Measurements from ENCODE around the gene ARHGAP26. TPM values are rescaled to one million over a fixed set of nuclear protein-coding genes. Genes with fewer than 3 reads are reported as not detected.

ARHGAP26 gene, protein sequence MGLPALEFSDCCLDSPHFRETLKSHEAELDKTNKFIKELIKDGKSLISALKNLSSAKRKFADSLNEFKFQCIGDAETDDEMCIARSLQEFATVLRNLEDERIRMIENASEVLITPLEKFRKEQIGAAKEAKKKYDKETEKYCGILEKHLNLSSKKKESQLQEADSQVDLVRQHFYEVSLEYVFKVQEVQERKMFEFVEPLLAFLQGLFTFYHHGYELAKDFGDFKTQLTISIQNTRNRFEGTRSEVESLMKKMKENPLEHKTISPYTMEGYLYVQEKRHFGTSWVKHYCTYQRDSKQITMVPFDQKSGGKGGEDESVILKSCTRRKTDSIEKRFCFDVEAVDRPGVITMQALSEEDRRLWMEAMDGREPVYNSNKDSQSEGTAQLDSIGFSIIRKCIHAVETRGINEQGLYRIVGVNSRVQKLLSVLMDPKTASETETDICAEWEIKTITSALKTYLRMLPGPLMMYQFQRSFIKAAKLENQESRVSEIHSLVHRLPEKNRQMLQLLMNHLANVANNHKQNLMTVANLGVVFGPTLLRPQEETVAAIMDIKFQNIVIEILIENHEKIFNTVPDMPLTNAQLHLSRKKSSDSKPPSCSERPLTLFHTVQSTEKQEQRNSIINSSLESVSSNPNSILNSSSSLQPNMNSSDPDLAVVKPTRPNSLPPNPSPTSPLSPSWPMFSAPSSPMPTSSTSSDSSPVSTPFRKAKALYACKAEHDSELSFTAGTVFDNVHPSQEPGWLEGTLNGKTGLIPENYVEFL
- 1.6 TPM for polyA plus RNA-seq

DNA sequence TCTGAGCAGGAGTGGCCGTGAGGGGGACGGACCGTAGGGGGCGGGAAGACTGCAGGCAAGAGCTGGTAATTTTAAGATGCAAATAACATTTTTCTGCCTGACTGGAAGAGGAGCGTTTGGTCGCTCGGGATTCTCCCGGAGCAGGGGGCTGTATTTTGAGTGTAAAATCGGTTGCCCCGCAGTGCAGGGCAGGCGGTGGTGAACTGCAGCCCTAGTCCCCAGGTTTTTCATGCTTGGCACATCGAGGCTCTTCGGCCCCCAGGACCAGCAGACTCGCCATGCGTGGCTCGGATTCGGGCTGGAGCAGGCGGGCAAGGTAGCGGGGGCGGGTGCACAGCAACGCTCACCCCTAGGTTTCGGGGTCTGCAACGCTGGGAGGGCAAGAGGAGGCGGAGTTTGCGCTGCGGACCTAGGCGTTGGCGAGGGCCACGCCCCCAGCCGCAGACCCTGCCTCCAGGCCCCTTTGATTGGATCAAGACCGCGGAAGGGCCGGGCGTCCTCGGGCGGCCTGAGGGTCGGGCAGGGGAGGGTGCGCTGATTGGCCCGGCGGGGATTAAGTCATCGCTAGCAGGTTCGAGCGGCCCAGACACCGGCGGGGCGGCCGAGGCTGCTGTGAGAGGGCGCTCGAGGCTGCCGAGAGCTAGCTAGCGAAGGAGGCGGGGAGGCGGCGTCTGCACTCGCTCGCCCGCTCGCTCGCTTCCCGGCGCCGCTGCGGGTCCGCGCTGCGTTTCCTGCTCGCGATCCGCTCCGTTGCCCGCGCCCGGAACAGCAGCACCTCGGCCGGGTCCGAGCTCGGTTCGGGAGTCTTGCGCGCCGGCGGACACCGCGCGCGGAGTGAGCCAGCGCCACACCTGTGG, at the start of gene ARHGAP26:
Gene ARHGAP26 (plus strand): TSS at position 585 of the 857 bp plus-strand sequence. CDS start 385 bp downstream, outside the sequence.
- no peaks in the 10 kb centered on the region for H3K27me3 Mint-ChIP-seq
- H3K36me3 Mint-ChIP-seq, result peaks cover 1% of the 10 kb centered on the region
- peak within 1 kb of the TSS; percentile 98 to 100 (median 100) for H3K4me3 Mint-ChIP-seq
- H3K27ac Mint-ChIP-seq, result peak within 1 kb of the TSS; percentile 90 to 96 (median 93)
- H3K4me1 Mint-ChIP-seq, result peaks cover 0 to 15% (median 10%) of the 10 kb centered on the region in 3 donors
- H3K9me3 Mint-ChIP-seq, result no peaks in the 10 kb centered on the region

DNA sequence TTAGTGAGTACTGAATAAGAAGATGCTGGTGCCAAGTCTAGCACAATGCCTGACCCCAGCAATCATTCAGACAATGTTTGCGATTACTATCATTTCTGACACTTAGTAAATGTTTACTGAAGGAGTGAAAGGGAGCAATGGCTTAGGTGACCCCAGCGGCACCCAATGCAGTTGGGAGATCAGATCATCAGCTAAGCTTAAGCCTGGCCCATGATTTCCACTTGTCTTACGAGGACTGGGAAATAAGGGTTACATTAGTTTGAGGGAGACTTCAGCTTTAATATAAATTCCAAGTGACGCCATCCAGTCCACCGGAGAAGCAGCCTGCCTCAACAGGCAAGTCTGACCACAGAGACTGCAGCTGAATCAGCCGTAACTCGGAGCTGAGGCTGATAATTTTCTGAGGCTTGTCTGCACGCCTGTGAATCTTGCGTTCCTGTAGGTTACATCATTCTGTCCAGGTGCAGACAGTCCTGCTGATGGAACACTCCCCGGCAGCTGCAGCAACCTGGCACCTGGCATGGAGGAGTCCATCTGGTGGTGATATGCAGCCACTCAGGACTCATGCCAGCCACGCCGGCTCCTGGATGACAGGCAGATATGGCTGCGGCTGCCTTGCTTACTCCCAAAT, 49.4 kb upstream of the ARHGAP26 start:
- no peaks in the 10 kb centered on the region for H3K9me3 Mint-ChIP-seq
- H3K4me3 Mint-ChIP-seq, result no peak overlapping the region
- H3K27ac Mint-ChIP-seq, result no peak overlapping the region
- H3K36me3 Mint-ChIP-seq, result peaks cover 4% of the 10 kb centered on the region
- no peaks in the 10 kb centered on the region for H3K4me1 Mint-ChIP-seq
- peaks cover 18% of the 10 kb centered on the region for H3K27me3 Mint-ChIP-seq

DNA sequence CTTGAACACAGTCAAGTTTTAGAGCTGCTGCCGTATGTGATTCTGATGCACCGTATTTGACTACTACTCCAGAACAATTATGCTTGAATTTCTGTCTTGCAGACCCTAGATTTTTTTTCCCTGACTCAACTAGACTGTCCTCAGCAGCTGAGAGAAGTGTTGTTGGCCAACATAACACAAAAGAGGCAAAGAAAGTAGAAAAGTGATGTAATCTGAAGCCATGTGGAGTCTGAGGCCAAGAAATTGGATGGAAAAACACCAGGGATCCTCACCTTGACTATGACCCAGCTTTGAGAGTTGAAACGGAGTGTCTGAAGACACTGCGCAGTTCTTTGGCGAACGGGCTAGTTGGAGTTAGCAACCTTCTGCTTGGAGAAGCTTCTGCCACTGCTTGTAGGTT, 48.0 kb upstream of the ARHGAP26 start:
- peaks cover 0 to 3% (median 0%) of the 10 kb centered on the region in 3 donors for H3K4me1 Mint-ChIP-seq
- no peak overlapping the region for H3K4me3 Mint-ChIP-seq
- peaks cover 18% of the 10 kb centered on the region for H3K27me3 Mint-ChIP-seq
- peaks cover 4% of the 10 kb centered on the region for H3K36me3 Mint-ChIP-seq
- H3K27ac Mint-ChIP-seq, result no peak overlapping the region
- no peaks in the 10 kb centered on the region for H3K9me3 Mint-ChIP-seq

DNA sequence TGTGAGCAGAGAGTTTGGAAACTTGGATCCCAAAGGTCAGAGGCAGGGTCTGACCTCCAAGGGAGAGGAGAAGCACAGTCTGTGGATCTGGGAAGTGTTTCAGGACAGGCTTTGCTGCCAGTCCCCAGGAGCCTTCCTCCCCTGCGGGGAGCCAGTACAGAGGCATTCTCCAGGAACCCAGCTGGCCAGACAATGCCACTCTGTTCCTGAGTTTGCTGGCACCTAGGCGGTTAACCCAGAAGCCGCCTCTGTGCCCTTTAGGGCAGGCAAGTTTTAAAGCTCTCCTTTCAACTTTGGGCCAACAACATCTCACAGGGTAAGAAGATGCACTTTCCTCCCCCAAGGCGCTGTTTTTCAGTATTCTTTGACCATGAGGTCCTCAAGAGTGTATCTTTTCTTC, 47.3 kb upstream of the ARHGAP26 start:
- Mint-ChIP-seq H3K4me3 (no peak overlapping the region), H3K27ac (no peak overlapping the region), H3K36me3 (peaks cover 4% of the 10 kb centered on the region), H3K27me3 (peaks cover 12% of the 10 kb centered on the region), H3K9me3 (no peaks in the 10 kb centered on the region), H3K4me1 (peaks cover 0 to 3% (median 0%) of the 10 kb centered on the region in 3 donors)

DNA sequence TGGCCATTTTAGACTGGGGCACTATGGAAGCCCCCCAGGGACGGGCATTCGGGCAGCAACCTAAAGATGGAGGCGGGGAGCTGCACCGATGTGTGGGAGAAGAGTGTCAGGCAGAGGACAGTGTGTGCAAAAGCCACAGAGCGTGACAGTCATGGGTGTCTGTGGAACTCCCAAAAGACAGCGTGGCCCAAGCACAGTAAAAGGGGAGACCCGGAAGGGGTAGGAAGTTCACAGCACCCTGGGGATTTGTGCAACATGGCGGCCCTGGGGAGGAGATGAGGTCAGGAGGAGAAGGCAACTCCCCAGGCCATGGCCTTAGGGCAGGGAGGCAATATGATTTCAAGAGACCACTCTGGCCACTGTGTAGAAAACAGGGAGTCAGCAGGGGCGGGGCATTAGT, 45.4 kb upstream of the ARHGAP26 start:
- H3K4me1 Mint-ChIP-seq, result peaks cover 0 to 3% (median 0%) of the 10 kb centered on the region in 3 donors
- no peaks in the 10 kb centered on the region for H3K9me3 Mint-ChIP-seq
- no peak overlapping the region for H3K4me3 Mint-ChIP-seq
- peaks cover 3% of the 10 kb centered on the region for H3K27me3 Mint-ChIP-seq
- H3K27ac Mint-ChIP-seq, result no peak overlapping the region
- H3K36me3 Mint-ChIP-seq, result peaks cover 4% of the 10 kb centered on the region

DNA sequence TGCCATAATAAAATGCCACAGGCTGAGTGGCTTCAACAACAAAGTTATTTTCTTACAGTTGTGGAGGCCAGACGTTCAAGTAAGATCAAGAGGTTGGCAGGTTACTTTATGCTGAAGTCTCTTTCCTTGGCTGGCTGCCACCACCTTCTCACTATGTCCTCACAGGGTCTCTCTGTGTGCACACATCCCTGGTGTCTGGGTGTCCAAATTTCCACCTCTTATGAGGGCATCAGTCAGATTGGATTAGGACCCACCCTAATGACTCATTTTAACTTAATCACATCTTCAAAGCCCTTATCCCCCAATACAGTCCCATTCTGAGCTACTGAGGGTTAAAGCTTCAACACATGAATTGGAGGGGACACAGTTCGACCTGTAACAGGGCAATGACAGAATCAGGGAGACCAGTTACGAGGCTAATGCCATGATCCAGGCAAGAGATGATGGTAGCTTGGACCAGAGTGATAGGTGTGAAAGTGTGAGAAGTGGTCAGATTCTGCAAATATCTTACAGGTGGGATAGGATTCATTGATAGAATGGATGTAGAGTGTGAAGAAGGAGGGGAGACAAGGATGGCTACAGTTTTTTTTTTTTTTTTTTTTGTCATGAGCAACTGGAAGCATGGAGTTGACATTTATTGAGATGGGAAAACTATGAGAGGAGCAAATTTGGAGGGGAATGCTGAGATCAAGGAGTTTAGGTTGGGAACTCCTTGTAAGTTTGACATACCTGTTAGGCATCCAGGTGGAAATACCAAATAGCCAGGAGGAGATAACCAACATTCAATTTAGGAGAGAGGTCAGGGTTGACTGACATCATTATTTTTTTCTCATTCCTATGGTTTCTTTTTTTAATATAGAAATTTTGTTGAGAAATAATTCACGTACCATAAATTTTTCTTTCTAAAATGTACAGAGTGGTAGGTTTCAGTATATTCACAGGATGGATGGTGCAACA, 44.7 kb upstream of the ARHGAP26 start:
- Mint-ChIP-seq H3K27ac (no peak overlapping the region), H3K27me3 (peaks cover 3% of the 10 kb centered on the region), H3K4me3 (no peak overlapping the region), H3K36me3 (peaks cover 4% of the 10 kb centered on the region), H3K9me3 (no peaks in the 10 kb centered on the region), H3K4me1 (peaks cover 0 to 3% (median 0%) of the 10 kb centered on the region in 3 donors)

DNA sequence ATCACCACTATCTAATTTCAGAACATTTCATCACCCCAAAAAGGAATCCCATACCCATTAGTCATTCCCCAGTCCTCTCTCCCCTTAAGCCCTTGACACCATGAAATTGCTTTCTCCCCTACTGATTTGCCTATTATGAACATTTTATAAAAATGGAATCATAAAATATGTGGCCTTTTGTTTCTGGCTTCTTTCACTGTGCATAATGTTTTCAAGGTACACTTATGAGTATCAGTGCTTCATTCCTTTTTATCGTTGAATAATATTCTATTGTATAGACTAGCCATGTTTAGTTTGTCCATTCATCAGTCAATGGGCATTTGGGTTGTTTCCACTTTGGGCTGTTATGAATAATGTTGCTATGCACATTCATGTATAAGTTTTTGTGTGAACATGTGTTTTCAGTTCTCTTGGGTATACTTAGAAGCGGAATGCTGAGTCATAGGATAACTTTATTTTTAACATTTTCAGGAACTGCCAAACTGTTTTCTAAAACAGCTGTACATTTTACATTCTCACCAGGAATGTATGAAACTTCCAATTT, 43.9 kb upstream of the ARHGAP26 start:
- no peak overlapping the region for H3K27ac Mint-ChIP-seq
- H3K9me3 Mint-ChIP-seq, result no peaks in the 10 kb centered on the region
- H3K4me1 Mint-ChIP-seq, result peaks cover 0 to 3% (median 0%) of the 10 kb centered on the region in 3 donors
- H3K27me3 Mint-ChIP-seq, result peaks cover 3% of the 10 kb centered on the region
- no peak overlapping the region for H3K4me3 Mint-ChIP-seq
- H3K36me3 Mint-ChIP-seq, result peaks cover 4% of the 10 kb centered on the region

DNA sequence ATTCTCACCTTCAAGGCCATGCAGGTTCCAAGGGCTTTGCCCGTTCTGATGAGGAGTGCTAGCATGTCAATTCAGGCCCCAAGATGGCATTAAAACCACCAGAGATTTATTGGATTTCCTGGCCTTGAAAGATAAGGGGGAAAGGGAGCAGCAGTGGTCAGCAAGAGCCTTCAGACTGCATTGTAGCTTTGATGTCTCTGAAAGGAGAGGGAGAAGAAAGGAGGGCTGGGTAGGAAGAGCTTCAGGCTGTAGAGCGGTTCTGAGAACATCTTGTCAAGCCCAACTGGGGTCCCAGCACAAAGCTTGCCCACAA, 42.5 kb upstream of the ARHGAP26 start:
- Mint-ChIP-seq H3K4me1 (peaks cover 0 to 3% (median 0%) of the 10 kb centered on the region in 3 donors), H3K27me3 (peaks cover 5% of the 10 kb centered on the region)

DNA sequence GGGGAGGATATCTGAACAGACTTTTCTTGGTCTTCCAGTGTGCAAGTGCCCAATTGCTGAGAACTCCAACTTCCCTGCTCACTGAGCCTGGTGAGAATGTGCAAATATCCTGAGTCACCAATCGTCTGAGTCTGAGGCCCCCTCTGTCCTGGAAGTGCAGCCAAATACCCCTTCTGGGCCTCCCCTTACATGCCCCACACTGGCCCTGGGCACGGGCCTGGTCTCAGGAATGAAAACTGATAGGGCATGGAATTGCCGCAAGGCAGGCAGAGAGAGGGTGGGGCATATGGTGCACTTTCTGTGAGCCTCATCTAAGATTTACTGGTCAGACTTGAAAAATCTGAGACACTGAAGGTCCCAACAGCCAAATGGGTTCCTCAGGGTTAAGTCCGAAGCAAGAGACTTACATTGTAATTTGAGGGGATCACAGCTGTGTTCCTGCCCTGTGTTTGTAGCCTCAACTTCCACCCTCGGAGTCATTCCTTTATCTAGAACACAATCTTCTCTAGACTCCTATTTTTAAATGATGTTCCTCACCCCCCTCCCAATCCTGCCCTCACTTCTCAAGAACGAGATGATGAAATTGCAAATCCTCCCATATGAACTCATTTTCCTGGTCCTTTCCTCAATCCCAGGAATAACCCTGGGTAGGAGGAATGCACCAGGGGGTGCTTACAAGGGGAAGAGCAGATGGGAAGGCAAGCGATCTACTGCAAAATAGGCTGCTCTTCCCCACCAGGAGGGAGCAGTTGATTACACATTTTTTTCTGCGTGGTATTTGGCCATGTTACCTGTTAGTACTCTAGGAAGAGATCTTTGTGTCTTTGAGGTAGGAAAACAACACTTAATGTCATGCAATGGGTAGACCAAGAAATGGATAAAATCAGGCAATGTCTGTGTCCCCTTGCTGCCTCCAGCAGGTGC, 34.6 kb upstream of the ARHGAP26 start:
- Mint-ChIP-seq H3K4me3 (no peak overlapping the region), H3K36me3 (no peaks in the 10 kb centered on the region), H3K4me1 (peaks cover 1 to 8% (median 5%) of the 10 kb centered on the region in 3 donors), H3K27ac (no peak overlapping the region), H3K27me3 (peaks cover 7% of the 10 kb centered on the region), H3K9me3 (no peaks in the 10 kb centered on the region)

More for the DNA sequence above, 42.5 kb upstream of the ARHGAP26 start:
- H3K27ac Mint-ChIP-seq, result no peak overlapping the region
- H3K4me3 Mint-ChIP-seq, result no peak overlapping the region
- no peaks in the 10 kb centered on the region for H3K9me3 Mint-ChIP-seq
- peaks cover 4% of the 10 kb centered on the region for H3K36me3 Mint-ChIP-seq

DNA sequence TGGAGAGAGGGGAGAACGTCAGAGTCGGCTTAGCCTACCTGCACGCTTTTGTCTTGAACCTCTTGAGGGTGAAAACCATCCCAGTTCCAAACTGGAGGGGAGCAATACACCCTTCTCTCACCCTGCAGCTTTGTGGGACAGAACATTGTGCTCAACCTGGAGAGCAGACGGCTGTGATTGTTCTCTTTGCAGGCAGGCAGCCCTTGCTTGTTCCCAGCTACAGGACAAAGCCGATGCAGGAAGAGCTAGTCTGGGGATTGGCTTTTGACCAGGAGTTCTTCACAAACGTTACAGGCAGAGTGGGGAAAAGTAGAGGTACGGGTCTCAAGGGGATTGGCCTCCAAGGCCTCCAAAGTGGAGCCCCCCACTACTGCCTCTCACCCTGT, 33.9 kb upstream of the ARHGAP26 start:
- H3K4me1 Mint-ChIP-seq, result peaks cover 1 to 8% (median 5%) of the 10 kb centered on the region in 3 donors
- no peak overlapping the region for H3K4me3 Mint-ChIP-seq
- peaks cover 9% of the 10 kb centered on the region for H3K27me3 Mint-ChIP-seq
- H3K36me3 Mint-ChIP-seq, result no peaks in the 10 kb centered on the region
- no peaks in the 10 kb centered on the region for H3K9me3 Mint-ChIP-seq
- H3K27ac Mint-ChIP-seq, result no peak overlapping the region

DNA sequence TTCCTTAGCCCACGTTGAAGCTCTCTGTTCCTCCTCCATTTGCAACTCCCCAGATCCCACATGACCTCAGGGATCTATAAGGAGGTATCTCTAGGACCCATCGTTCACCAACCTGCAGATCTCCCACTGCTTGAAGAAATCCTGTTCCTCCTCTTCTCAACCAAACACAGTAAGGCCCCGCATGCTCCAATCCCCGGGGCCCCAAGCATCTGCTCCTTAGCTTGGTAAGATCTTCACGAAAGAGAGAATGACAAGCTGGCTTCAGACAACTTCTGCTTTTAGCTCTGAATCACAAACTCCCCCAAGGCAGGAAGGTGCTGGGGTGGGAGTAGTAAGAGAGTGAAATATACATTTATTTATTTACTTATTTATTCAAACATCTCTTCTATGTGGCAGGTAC, 33.0 kb upstream of the ARHGAP26 start:
- Mint-ChIP-seq H3K4me3 (no peak overlapping the region), H3K36me3 (no peaks in the 10 kb centered on the region), H3K27me3 (peaks cover 12% of the 10 kb centered on the region), H3K27ac (no peak overlapping the region), H3K9me3 (no peaks in the 10 kb centered on the region), H3K4me1 (peaks cover 1 to 8% (median 5%) of the 10 kb centered on the region in 3 donors)

DNA sequence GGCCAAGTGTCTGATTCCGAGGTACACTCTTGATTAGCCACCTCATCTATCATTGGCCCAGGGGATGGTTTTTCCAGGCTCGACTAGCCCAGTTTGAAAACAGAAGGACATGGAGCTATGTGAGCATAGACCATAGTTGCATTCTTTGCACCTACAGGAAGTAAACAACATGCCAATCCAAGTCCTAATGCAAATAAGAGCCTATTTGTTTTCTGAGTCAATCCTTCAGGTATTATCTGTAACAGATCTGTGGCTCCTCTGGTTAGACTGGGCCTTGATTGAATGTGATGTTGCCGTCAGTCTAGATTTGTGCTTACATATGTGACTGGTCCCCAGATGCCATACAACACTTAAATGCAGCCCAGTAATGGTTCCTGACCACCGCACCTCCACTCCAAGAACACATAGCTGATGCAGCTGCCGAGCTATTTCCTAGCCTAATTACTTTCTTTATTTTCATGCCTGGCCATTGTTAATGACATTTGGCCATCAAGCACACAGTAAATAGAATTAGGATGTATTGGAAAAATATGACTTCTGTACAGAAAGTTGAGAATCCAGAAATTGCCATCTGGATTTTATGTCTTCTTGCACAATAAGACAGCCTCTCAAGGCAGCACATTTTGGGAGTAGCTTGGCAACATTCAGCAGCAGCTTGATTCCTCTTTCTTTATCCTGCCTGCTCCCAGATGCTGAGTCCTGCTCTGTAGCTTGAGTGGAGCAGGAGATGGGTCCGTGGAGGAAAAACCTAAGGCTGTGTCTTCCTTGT, 29.5 kb upstream of the ARHGAP26 start:
- no peak overlapping the region for H3K4me3 Mint-ChIP-seq
- peaks cover 0 to 1% (median 0%) of the 10 kb centered on the region in 3 donors for H3K4me1 Mint-ChIP-seq
- no peaks in the 10 kb centered on the region for H3K36me3 Mint-ChIP-seq
- no peak overlapping the region for H3K27ac Mint-ChIP-seq
- peaks cover 13% of the 10 kb centered on the region for H3K27me3 Mint-ChIP-seq
- no peaks in the 10 kb centered on the region for H3K9me3 Mint-ChIP-seq

All from IgD-negative memory B cell (primary cell).